ENCODE measurements around the gene ARSG. TPM values are rescaled to one million over a fixed set of nuclear protein-coding genes. Genes with fewer than 3 reads are reported as not detected.

Gene ARSG
- polyA plus RNA-seq, 1 donor from 2014 or later: 16.9 TPM

- peaks cover 3% of the 10 kb centered on the region for H3K9me3 ChIP-seq (ENCODE audit: low read length)
- no peaks in the 10 kb centered on the region for H4K20me1 ChIP-seq (ENCODE audit: insufficient read depth)
- H3F3A ChIP-seq (ENCODE audit: insufficient read depth, low read length, poor library complexity, severe bottlenecking): no peaks in the 10 kb centered on the region
Observed at GRCh38 chr17:68298601-68299000, 7.3 kb downstream of the ARSG start.

DNA sequence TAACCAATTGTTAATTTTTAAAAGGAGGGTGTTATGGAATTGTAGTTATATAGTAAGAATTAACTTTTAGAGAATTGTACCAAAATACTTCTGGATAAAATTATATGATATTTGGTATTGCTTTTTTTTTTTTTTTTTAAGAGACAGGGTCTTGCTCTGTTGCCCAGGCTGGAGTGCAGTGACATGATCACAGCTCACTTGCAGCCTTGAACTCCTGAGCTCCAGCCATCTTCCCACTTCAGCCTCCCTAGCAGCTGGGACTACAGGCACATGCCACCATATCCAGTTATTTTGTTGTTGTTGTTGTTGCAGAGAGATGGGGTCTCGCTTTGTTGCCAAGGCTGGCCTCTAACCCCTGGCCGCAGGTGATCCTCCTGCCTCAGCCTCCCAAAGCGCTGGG is 8.5 kb downstream of the ARSG start:
- H3K27ac ChIP-seq (ENCODE audit: low read length): no peak overlapping the region
- H3K4me2 ChIP-seq (ENCODE audit: low read length): no peak overlapping the region
- H3K36me3 ChIP-seq (ENCODE audit: insufficient read depth, low read length): no peaks in the 10 kb centered on the region
- TF ChIP-seq EP300 (conservative IDR thresholded peaks at IDR 0.05; ENCODE audit: poor library complexity, severe bottlenecking) (no peak), CTCF (IDR thresholded peaks at IDR 0.05; ENCODE audit: poor library complexity, severe bottlenecking) (no peak), RAD21 (conservative IDR thresholded peaks at IDR 0.05) (no peak), POLR2AphosphoS5 (IDR thresholded peaks at IDR 0.05) (no peak), TAF1 (IDR thresholded peaks at IDR 0.05; ENCODE audit: low read depth) (no peak), MXI1 (conservative IDR thresholded peaks at IDR 0.05; ENCODE audit: poor library complexity, severe bottlenecking) (no peak), REST (IDR thresholded peaks at IDR 0.05; ENCODE audit: borderline replicate concordance) (no peak)

More at GRCh38 chr17:68298601-68299000, 7.3 kb downstream of the ARSG start:
- H3K27me3 ChIP-seq (ENCODE audit: insufficient read depth, low read depth, low read length): no peaks in the 10 kb centered on the region
- H3K4me3 ChIP-seq (ENCODE audit: low read length): no peak overlapping the region
- H3K4me2 ChIP-seq (ENCODE audit: low read length): no peak overlapping the region
- no peak overlapping the region for H3K9ac ChIP-seq (ENCODE audit: low read length)
- no peaks in the 10 kb centered on the region for H3K36me3 ChIP-seq (ENCODE audit: insufficient read depth, low read length)
- no peak overlapping the region for H2AFZ ChIP-seq (ENCODE audit: low read depth, low read length)
- no peak overlapping the region for H3K27ac ChIP-seq (ENCODE audit: low read length)
- TF ChIP-seq RAD21 (conservative IDR thresholded peaks at IDR 0.05) (no peak), EP300 (conservative IDR thresholded peaks at IDR 0.05; ENCODE audit: poor library complexity, severe bottlenecking) (no peak), MXI1 (conservative IDR thresholded peaks at IDR 0.05; ENCODE audit: poor library complexity, severe bottlenecking) (no peak), TAF1 (IDR thresholded peaks at IDR 0.05; ENCODE audit: low read depth) (no peak), REST (IDR thresholded peaks at IDR 0.05; ENCODE audit: borderline replicate concordance) (no peak), POLR2AphosphoS5 (IDR thresholded peaks at IDR 0.05) (no peak), SMC3 (conservative IDR thresholded peaks at IDR 0.05; ENCODE audit: poor library complexity) (no peak), CTCF (IDR thresholded peaks at IDR 0.05; ENCODE audit: poor library complexity, severe bottlenecking) (no peak), EZH2 (IDR thresholded peaks at IDR 0.05; ENCODE audit: borderline replicate concordance, insufficient read depth, low read length, poor library complexity, severe bottlenecking) (no peak)
- H3K9me2 ChIP-seq (ENCODE audit: insufficient read depth, low read length): no peaks in the 10 kb centered on the region
- H3K79me2 ChIP-seq (replicated peaks; ENCODE audit: insufficient read depth, low read length): no peaks in the 10 kb centered on the region

More for the DNA sequence above, 8.5 kb downstream of the ARSG start:
- Histone ChIP-seq H3K27me3 (ENCODE audit: insufficient read depth, low read depth, low read length) (no peaks in the 10 kb centered on the region), H3K9me3 (ENCODE audit: low read length) (peaks cover 3% of the 10 kb centered on the region), H3K4me3 (ENCODE audit: low read length) (no peak overlapping the region), H3K9ac (ENCODE audit: low read length) (no peak overlapping the region), H3K9me2 (ENCODE audit: insufficient read depth, low read length) (no peaks in the 10 kb centered on the region), H4K20me1 (ENCODE audit: insufficient read depth) (no peaks in the 10 kb centered on the region), H3K79me2 (replicated peaks; ENCODE audit: insufficient read depth, low read length) (no peaks in the 10 kb centered on the region), H2AFZ (ENCODE audit: low read depth, low read length) (no peak overlapping the region), H3F3A (ENCODE audit: insufficient read depth, low read length, poor library complexity, severe bottlenecking) (no peaks in the 10 kb centered on the region)
